LNCAP (cell line): ENCODE results near the gene HABP2.

ENCODE experiments used
- CTCF ChIP-seq: fragments of 450-650 bp; IDR thresholded peaks from 2 replicates; pipeline ENCODE4 v1.5.1; 2017; ENCODE audit warnings: mild to moderate bottlenecking

Gene HABP2

GRCh38 chr10:113521475-113521795, 31.4 kb upstream of the HABP2 start:
- TF ChIP-seq CTCF, result no peak

GRCh38 chr10:113522460-113522859, 30.4 kb upstream of the HABP2 start:
- no peak for TF ChIP-seq CTCF

- TF ChIP-seq CTCF, result no peak
Observed at GRCh38 chr10:113523071-113523470, 29.8 kb upstream of the HABP2 start.

- TF ChIP-seq CTCF, result no peak
Observed at GRCh38 chr10:113523628-113524027, 29.2 kb upstream of the HABP2 start.

GRCh38 chr10:113524120-113524519, 28.7 kb upstream of the HABP2 start:
- no peak for TF ChIP-seq CTCF

GRCh38 chr10:113524539-113525490, 28.0 kb upstream of the HABP2 start:
- no peak for TF ChIP-seq CTCF

GRCh38 chr10:113525713-113526112, 27.1 kb upstream of the HABP2 start:
- TF ChIP-seq CTCF, result no peak
